Raji (cell line): ENCODE results near the gene SLC6A17.

Experiments
- POLR2A ChIP-seq: IDR thresholded peaks from 2 replicates; pipeline ENCODE4 v1.6.1; 2011; ENCODE audit warnings: low read depth, low read length, control low read depth; ENCODE audit not compliant: insufficient read depth

The SLC6A17 gene

DNA sequence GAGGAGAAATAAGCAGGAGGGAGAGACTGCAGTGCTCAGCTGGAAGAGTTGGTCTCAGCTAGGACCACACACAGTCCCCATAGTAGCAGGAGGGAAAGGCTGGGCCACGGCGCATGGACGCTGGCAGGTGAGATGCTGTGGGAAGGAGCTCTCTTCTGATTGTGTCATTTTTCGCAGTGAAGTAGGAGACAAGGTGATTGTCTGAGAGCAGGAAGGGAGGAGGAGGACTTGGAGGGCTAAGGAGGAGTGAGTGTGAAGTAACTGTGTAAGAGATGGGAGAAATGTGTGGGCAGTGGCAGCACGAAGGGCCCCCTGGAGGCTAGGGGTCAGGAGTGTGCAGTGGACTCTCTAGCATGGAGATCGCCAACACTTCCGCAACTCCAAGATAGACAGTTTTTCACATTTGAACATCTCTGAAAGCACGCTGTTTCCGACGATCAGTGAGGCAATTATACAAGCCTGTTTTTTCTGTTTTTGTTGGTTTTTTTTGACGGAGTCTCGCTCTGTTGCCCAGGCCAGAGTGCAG is 33.4 kb downstream of the SLC6A17 start:
- TF ChIP-seq POLR2A = no peak

DNA sequence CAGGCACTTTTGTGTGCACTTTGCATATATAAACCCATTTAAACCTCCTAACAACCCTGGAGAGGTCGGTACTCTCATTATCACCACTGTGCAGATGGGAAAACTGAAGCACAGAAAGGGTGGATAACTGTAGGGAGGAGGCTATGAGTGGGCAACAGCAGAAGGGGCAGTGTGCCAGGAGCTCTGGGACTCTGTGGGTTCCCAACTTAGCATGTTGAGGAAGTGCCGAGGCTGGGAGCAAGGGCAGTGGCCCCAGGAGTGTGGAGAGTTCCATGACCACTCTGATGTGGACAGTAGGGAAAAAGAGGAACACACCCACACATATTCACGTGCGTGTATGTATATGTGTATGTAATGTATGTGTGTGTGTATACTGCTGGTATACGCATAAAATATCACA is 34.2 kb downstream of the SLC6A17 start:
- TF ChIP-seq POLR2A = no peak

GRCh38 chr1:110185181-110185580 is 34.9 kb downstream of the SLC6A17 start:
- TF ChIP-seq POLR2A = no peak

- TF ChIP-seq POLR2A = no peak
These were observed 36.3 kb downstream of the SLC6A17 start for GRCh38 chr1:110186558-110186957.

- TF ChIP-seq POLR2A = no peak
These were observed 37.0 kb downstream of the SLC6A17 start for GRCh38 chr1:110187139-110187890.

GRCh38 chr1:110188035-110188618 is 37.8 kb downstream of the SLC6A17 start:
- TF ChIP-seq POLR2A = no peak

DNA sequence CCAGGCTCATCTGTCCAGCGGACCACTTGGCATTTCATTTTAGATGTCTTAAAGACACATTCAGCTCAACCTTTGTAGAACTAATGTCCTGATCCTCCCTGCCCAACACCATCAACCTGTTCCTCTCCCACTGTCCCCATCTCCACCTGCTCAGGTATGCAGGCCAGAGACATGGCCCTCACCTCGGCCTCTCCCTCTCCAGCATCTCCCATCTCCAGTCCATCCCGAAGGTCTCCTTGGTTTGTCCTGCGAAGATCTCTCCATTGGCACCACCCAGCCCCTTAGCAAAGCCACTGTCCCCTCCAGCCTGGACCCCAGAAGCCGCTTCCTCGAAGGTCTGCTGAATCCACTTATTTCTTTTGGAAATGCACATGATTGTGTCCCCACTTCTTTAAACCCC is 38.9 kb downstream of the SLC6A17 start:
- TF ChIP-seq POLR2A = no peak

DNA sequence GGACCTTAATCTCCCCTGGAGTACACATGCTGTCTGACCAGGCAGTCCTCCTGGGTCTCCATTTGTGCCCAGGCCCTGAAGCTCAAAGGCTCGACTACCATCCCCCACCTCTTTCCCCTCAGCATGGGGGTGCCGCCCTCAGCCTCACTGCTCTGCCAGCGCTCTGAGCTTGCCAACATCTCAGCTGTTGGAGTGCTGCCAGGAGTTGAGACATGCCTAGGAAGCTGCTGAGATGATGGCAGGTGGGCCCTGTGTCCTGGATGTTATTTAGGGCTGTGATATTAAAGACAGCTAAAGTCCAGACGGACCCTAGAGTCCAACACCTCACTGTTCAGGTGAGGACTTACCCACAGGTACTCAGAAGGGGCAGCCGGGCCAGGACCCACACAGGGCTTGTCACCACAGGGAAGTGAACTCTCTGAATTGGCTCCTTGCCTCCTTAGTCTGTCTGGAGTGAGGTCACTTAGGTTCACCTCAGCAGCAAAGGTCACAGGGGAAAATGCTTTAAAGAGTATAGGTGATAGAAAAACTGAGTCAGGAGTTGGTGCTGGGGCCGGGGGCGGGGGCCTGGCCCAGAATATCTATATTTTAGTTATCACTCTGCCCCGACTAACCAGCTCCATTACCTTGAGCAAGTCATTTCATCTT is 40.1 kb downstream of the SLC6A17 start:
- TF ChIP-seq POLR2A = no peak

- TF ChIP-seq POLR2A = no peak
These were observed 42.2 kb downstream of the SLC6A17 start for GRCh38 chr1:110192541-110192940.

DNA sequence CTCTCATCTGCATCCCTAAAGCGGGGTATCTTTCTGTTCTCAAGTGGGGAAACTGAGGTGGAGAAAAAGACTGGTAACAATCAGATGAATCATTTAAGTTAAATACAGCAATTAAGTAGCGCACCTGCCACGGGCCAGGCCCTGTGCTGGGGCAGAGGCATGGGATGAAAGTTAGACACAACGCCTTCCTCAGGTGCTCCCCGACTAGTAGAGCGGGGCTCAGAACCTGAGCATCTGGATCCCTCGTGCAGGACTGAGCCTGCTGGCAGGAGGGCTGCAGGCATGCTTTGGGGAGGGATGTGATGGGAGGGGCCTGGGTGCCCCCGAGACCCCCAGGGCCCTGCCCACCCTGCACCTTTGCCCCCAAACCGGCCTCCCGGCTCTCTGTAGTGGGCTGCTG is 44.9 kb downstream of the SLC6A17 start:
- no peak for TF ChIP-seq POLR2A

DNA sequence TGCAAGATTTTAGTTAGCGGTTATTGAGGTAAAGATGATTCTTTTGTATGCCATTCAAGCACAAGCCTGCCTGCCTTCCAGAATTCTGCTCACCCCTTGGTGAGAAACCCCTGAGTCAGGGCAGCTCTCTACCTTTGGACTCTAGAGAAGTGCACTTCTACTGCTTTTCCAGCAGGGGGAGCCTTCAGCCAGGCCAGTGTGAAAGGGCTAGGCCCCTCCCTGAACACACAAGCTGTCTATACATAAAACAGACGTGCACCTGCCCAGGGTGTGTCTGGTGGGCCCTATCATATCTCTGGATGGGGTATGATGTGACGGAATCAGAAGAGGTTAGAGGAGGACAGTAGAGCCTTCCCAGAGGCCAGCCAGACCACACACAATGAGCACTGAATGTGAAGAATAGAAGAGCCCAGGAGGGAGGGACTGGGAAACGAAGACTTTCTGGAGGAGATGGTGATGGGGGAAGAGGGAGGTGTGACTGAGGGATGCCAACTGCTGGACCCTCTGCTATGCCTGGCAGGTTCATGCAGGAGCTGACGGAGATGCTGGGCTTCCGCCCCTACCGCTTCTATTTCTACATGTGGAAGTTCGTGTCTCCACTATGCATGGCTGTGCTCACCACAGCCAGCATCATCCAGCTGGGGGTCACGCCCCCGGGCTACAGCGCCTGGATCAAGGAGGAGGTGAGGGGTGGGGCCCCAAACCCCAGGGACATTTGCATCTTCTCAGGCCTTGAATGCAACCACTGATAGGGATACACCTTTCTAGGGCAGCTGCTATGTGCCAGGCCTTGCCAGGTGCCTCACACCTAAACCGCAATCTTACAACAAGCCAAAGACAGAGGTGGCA is 46.8 kb downstream of the SLC6A17 start:
- TF ChIP-seq POLR2A = no peak

DNA sequence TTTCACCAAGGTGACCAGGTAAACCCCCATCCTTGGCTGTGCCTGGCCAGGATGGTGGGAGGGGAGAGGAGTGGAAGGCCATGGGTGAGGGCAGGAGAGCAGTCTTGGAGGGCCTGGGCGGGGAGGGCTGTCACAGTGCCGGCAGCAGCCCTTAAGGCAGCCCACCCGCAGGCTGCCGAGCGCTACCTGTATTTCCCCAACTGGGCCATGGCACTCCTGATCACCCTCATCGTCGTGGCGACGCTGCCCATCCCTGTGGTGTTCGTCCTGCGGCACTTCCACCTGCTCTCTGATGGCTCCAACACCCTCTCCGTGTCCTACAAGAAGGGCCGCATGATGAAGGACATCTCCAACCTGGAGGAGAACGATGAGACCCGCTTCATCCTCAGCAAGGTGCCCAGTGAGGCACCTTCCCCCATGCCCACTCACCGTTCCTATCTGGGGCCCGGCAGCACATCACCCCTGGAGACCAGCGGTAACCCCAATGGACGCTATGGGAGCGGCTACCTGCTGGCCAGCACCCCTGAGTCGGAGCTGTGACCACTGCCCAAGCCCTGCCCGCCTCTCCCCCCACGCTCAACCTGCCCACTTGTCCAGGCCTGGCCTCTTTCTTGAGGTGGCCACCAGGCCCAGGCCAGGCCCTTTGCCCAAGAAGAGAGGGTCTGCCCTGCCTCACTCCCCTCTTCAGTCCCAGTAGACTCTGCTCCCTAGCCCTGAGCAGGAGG is 47.8 kb downstream of the SLC6A17 start:
- no peak for TF ChIP-seq POLR2A

DNA sequence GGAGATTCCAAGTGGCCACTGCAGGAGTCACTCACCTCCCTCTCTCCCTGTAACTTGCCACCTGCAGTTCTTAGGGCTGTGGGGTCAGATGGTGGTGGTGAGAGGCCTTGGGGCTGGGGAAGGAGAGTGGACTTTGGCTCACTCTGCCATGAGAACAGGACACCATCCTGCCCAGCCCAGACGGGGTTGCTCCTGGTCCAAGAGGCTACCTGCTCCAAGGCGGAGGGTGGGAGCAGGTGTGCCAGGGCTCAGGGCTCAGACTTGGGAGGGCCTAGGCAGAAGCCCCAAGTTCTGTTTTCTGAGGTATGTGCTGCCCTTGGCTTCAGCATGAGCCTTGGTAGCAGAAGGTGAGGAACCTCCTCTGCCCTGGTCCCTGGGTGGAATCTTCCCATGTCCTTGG is 48.5 kb downstream of the SLC6A17 start:
- no peak for TF ChIP-seq POLR2A

DNA sequence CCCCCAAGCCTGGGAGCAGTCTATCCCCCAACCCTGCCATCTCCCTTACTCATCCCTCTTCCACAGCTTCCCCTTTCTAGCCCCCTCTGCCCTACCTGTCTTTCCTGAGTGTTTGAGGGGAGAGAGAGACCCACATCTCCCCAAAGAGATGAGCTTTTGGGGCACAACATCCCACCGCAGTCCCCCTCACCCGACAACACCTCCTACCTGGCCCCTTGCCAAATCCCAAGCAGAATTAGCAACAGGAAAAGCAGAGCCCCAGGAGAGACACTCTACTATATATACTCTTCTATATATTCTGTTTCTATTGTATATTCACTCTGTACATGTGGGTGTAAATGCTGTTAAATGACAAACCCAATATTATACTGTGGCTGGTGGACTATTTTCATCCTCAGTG is 49.9 kb downstream of the SLC6A17 start:
- no peak for TF ChIP-seq POLR2A

GRCh38 chr1:110200666-110201065 is 50.4 kb downstream of the SLC6A17 start:
- no peak for TF ChIP-seq POLR2A

DNA sequence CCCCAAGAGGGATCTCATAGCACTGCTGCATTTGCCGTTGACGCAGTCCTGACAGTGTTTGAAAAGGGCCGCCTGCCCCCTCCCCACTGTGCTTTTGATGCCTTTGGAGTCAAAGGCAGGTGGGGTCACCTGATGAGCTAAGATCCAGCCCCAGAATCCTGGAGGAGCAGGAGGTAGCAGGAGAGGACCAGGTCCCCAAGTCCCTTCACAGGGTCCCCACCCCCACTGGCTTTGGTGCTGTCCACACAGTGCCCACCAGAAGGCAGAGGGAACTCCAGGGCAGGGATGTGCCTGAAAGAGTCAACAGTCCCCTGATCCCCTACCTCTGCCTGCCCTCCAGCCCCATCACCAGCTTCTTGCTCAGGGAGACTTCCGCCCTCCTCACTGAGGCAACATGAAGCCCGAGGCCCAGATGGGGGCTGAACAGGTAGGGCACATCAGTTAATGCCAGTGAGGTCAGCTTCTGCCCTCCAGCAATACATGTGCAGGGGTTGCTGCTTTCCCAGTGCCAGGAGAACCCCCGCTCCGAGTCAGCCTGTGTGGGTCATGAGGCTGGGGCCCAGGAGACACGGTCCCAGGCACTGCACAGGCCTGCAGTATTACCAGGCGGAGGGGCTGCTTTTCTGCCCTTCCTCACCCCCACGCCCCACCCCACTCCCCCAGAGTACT is 51.0 kb downstream of the SLC6A17 start:
- no peak for TF ChIP-seq POLR2A
